ENCODE data around the gene ZMIZ1. TPM values are rescaled to one million over a fixed set of nuclear protein-coding genes. Genes with fewer than 3 reads are reported as not detected.

ZMIZ1 gene
- total and polyA plus RNA-seq, 4 donors, result 3.9 to 19.1 (median 9.8) TPM

DNA sequence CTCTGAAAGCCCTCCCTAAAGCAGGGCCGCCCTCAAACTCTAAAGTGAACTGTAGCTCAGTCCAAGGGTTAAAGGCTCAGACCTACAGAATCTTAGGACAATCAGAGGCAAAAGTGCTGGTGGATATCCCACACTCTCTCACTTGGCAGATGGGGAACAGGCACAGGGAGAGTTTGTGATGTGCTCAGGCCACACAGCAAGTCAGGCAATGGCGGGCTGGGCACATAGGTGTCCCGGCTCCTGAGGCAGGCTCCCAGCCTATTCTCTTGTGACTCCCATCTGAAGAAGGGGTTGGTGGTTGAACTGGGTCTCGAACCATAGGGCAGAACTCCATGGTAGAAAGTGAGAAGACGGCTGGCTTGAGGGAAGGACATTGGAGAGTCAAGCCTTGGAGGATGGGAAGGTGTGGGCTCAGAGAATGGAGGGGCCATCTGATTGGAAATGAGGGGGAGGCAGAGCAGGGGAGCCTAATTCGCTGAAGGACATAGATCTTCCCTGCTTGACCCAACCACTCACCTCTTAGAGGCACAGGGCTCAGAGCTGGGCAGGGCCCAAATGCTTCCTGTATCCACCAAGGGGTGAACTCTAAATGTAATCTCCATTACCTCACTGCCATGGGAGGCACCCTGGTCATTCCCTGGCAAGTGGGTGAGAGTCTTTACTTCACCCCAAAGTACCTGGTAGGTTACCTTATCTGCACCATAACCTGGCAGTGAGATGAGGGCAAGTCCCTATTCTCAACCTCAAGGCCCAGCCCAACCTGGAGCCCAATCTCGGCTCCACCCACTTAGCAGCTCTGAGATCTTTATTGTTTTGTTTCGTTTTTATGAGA is 4.9 kb upstream of the ZMIZ1 start:
- WGBS, result 84% methylated on average over 8 of the region's 8 CpGs
- Histone ChIP-seq H3K27me3 (ENCODE audit: control insufficient read depth in 4 of 4, insufficient read depth in 4 of 4, low read length in 3 of 4) (no peaks in the 10 kb centered on the region), H3K9ac (ENCODE audit: low read depth in 1 of 2, low read length in 2 of 2) (no peak overlapping the region), H3K36me3 (ENCODE audit: control insufficient read depth in 4 of 4, insufficient read depth in 3 of 4, low read depth in 1 of 4, low read length in 3 of 4) (no peaks in the 10 kb centered on the region), H3K27ac (ENCODE audit: low read depth in 1 of 2, low read length in 2 of 2) (no peak overlapping the region), H3K9me3 (ENCODE audit: control insufficient read depth in 4 of 4, low read length in 3 of 4) (no peaks in the 10 kb centered on the region), H3K4me1 (ENCODE audit: control insufficient read depth in 4 of 4, insufficient read depth in 4 of 4, low read length in 3 of 4) (peaks cover 8 to 44% (median 35%) of the 10 kb centered on the region in 4 donors), H3K4me3 (ENCODE audit: low read depth in 1 of 3, low read length in 3 of 3) (no peak overlapping the region)
- no peak for DNase-seq (ENCODE audit: low spot score)
- TF ChIP-seq HNF4G (IDR thresholded peaks at IDR 0.05) (no peak), YY1 (IDR thresholded peaks at IDR 0.05) (no peak), TAF1 (conservative IDR thresholded peaks at IDR 0.05) (no peak), ATF3 (IDR thresholded peaks at IDR 0.05) (no peak), NR2F2 (IDR thresholded peaks at IDR 0.05) (no peak), FOXA1 (IDR thresholded peaks at IDR 0.05) (no peak), JUND (IDR thresholded peaks at IDR 0.05) (no peak), GABPA (IDR thresholded peaks at IDR 0.05 in 1 of 2, conservative IDR thresholded peaks at IDR 0.05 in 1 of 2) (no peak)

- H3K4me3 ChIP-seq (ENCODE audit: low read depth in 1 of 3, low read length in 3 of 3), result no peak overlapping the region
- WGBS, result 96% methylated on average over 2 of the region's 2 CpGs
- H3K27ac ChIP-seq (ENCODE audit: low read depth in 1 of 2, low read length in 2 of 2), result no peak overlapping the region
- H3K36me3 ChIP-seq (ENCODE audit: control insufficient read depth in 4 of 4, insufficient read depth in 3 of 4, low read depth in 1 of 4, low read length in 3 of 4), result no peaks in the 10 kb centered on the region
- TF ChIP-seq RAD21 (IDR thresholded peaks at IDR 0.05) (no peak), FOXA1 (IDR thresholded peaks at IDR 0.05) (no peak), GABPA (IDR thresholded peaks at IDR 0.05 in 1 of 2, conservative IDR thresholded peaks at IDR 0.05 in 1 of 2) (no peak), YY1 (IDR thresholded peaks at IDR 0.05) (no peak), HNF4G (IDR thresholded peaks at IDR 0.05) (no peak), RXRA (IDR thresholded peaks at IDR 0.05) (no peak), JUND (IDR thresholded peaks at IDR 0.05) (no peak), SP1 (IDR thresholded peaks at IDR 0.05) (no peak), EGR1 (IDR thresholded peaks at IDR 0.05; ENCODE audit: low read depth in 2 of 2) (no peak), FOXA2 (IDR thresholded peaks at IDR 0.05) (no peak), NR2F2 (IDR thresholded peaks at IDR 0.05) (no peak)
- TF ChIP-seq, protein P1, sequence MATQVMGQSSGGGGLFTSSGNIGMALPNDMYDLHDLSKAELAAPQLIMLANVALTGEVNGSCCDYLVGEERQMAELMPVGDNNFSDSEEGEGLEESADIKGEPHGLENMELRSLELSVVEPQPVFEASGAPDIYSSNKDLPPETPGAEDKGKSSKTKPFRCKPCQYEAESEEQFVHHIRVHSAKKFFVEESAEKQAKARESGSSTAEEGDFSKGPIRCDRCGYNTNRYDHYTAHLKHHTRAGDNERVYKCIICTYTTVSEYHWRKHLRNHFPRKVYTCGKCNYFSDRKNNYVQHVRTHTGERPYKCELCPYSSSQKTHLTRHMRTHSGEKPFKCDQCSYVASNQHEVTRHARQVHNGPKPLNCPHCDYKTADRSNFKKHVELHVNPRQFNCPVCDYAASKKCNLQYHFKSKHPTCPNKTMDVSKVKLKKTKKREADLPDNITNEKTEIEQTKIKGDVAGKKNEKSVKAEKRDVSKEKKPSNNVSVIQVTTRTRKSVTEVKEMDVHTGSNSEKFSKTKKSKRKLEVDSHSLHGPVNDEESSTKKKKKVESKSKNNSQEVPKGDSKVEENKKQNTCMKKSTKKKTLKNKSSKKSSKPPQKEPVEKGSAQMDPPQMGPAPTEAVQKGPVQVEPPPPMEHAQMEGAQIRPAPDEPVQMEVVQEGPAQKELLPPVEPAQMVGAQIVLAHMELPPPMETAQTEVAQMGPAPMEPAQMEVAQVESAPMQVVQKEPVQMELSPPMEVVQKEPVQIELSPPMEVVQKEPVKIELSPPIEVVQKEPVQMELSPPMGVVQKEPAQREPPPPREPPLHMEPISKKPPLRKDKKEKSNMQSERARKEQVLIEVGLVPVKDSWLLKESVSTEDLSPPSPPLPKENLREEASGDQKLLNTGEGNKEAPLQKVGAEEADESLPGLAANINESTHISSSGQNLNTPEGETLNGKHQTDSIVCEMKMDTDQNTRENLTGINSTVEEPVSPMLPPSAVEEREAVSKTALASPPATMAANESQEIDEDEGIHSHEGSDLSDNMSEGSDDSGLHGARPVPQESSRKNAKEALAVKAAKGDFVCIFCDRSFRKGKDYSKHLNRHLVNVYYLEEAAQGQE (IDR thresholded peaks at IDR 0.05), result no peak
- TF ChIP-seq, protein P2, sequence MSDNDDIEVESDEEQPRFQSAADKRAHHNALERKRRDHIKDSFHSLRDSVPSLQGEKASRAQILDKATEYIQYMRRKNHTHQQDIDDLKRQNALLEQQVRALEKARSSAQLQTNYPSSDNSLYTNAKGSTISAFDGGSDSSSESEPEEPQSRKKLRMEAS (IDR thresholded peaks at IDR 0.05), result no peak
- TF ChIP-seq, protein P3, sequence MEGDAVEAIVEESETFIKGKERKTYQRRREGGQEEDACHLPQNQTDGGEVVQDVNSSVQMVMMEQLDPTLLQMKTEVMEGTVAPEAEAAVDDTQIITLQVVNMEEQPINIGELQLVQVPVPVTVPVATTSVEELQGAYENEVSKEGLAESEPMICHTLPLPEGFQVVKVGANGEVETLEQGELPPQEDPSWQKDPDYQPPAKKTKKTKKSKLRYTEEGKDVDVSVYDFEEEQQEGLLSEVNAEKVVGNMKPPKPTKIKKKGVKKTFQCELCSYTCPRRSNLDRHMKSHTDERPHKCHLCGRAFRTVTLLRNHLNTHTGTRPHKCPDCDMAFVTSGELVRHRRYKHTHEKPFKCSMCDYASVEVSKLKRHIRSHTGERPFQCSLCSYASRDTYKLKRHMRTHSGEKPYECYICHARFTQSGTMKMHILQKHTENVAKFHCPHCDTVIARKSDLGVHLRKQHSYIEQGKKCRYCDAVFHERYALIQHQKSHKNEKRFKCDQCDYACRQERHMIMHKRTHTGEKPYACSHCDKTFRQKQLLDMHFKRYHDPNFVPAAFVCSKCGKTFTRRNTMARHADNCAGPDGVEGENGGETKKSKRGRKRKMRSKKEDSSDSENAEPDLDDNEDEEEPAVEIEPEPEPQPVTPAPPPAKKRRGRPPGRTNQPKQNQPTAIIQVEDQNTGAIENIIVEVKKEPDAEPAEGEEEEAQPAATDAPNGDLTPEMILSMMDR (IDR thresholded peaks at IDR 0.05; ENCODE audit: low read depth, low read length, missing input control), result no peak
- TF ChIP-seq, protein P4, sequence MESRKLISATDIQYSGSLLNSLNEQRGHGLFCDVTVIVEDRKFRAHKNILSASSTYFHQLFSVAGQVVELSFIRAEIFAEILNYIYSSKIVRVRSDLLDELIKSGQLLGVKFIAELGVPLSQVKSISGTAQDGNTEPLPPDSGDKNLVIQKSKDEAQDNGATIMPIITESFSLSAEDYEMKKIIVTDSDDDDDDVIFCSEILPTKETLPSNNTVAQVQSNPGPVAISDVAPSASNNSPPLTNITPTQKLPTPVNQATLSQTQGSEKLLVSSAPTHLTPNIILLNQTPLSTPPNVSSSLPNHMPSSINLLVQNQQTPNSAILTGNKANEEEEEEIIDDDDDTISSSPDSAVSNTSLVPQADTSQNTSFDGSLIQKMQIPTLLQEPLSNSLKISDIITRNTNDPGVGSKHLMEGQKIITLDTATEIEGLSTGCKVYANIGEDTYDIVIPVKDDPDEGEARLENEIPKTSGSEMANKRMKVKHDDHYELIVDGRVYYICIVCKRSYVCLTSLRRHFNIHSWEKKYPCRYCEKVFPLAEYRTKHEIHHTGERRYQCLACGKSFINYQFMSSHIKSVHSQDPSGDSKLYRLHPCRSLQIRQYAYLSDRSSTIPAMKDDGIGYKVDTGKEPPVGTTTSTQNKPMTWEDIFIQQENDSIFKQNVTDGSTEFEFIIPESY (IDR thresholded peaks at IDR 0.05), result no peak
- no peak overlapping the region for H3K9ac ChIP-seq (ENCODE audit: low read depth in 1 of 2, low read length in 2 of 2)
- no peaks in the 10 kb centered on the region for H3K27me3 ChIP-seq (ENCODE audit: control insufficient read depth in 4 of 4, insufficient read depth in 4 of 4, low read length in 3 of 4)
- no peak for DNase-seq (ENCODE audit: low spot score)
- no peaks in the 10 kb centered on the region for H3K9me3 ChIP-seq (ENCODE audit: control insufficient read depth in 4 of 4, low read length in 3 of 4)
- peaks cover 7 to 32% (median 25%) of the 10 kb centered on the region in 4 donors for H3K4me1 ChIP-seq (ENCODE audit: control insufficient read depth in 4 of 4, insufficient read depth in 4 of 4, low read length in 3 of 4)
These were observed 3.6 kb upstream of the ZMIZ1 start for GRCh38 chr10:79065091-79065551.
